Mesenchymal stem cell (in vitro differentiated cells and primary cell): Measurements from ENCODE around the gene IRX4.
"Not testable (repeated sequence)": the region's sequence is repeated elsewhere in the genome, so short reads cannot be mapped to it uniquely, and the experiment has no call there.

Source experiments
- DNase-seq: peaks from one replicate; pipeline ENCODE4 v3.0.0-alpha.2; 2013
- H2AFZ ChIP-seq: one replicate; pipeline ENCODE4 v1.6.1; 2013; ENCODE audit warnings: low read depth, mild to moderate bottlenecking, control low read depth, inconsistent platforms, low read length, moderate library complexity
- H2AK5ac ChIP-seq: 2 replicates; pipeline ENCODE4 v1.6.1; 2013; ENCODE audit warnings: low read length, moderate library complexity, mild to moderate bottlenecking, inconsistent platforms; ENCODE audit not compliant: severe bottlenecking
- H2BK120ac ChIP-seq: one replicate; pipeline ENCODE4 v1.6.1; 2013; ENCODE audit warnings: low read depth, mild to moderate bottlenecking, inconsistent platforms, low read length, moderate library complexity
- H2BK12ac ChIP-seq, 2 experiments: one replicate each; pipeline ENCODE4 v1.6.1; 2013; ENCODE audit warnings: inconsistent platforms in 2 of 2, low read length in 2 of 2, mild to moderate bottlenecking in 2 of 2, moderate library complexity in 2 of 2, control low read depth in 1 of 2
- H2BK15ac ChIP-seq: one replicate; pipeline ENCODE4 v1.6.1; 2013; ENCODE audit warnings: mild to moderate bottlenecking, low read depth, inconsistent platforms; ENCODE audit not compliant: poor library complexity, severe bottlenecking
- H2BK5ac ChIP-seq: 2 replicates; pipeline ENCODE4 v1.6.1; 2013; ENCODE audit warnings: low read depth, mild to moderate bottlenecking, low read length, control low read depth, inconsistent platforms; ENCODE audit not compliant: poor library complexity, severe bottlenecking
- H3K14ac ChIP-seq, 2 experiments: one replicate each; pipeline ENCODE4 v1.6.1; 2013; ENCODE audit warnings: inconsistent platforms in 2 of 2, low read length in 2 of 2, control low read depth in 1 of 2, mild to moderate bottlenecking in 1 of 2, moderate library complexity in 1 of 2
- H3K18ac ChIP-seq, 2 experiments: one replicate each; pipeline ENCODE4 v1.6.1; 2013; ENCODE audit warnings: inconsistent platforms in 2 of 2, low read length in 2 of 2, control low read depth in 1 of 2, low read depth in 1 of 2, mild to moderate bottlenecking in 1 of 2
- H3K23ac ChIP-seq, 2 experiments: one replicate each; pipeline ENCODE4 v1.6.1; 2013; ENCODE audit warnings: inconsistent platforms in 2 of 2, low read length in 2 of 2, mild to moderate bottlenecking in 2 of 2, moderate library complexity in 2 of 2, control low read depth in 1 of 2
- H3K27ac ChIP-seq: 2 replicates; pipeline ENCODE4 v1.5.1; 2013; ENCODE audit warnings: mild to moderate bottlenecking, moderate library complexity, low read length, control low read depth, inconsistent platforms; ENCODE audit not compliant: poor library complexity, severe bottlenecking
- H3K27me3 ChIP-seq, 2 experiments: 2 replicates each; pipeline versions ENCODE4 v1.6.1 to v1.7.0; 2013; ENCODE audit warnings: low read length in 2 of 2, mild to moderate bottlenecking in 2 of 2, moderate library complexity in 2 of 2, control low read depth in 1 of 2, inconsistent platforms in 1 of 2; ENCODE audit not compliant: control insufficient read depth in 1 of 2, insufficient read depth in 1 of 2
- H3K36me3 ChIP-seq, 2 experiments: 2 replicates each; pipeline versions ENCODE4 v1.6.1 to v1.7.0; 2013; ENCODE audit warnings: low read length in 2 of 2, control low read depth in 1 of 2, inconsistent platforms in 1 of 2, low read depth in 1 of 2, mild to moderate bottlenecking in 1 of 2; ENCODE audit not compliant: insufficient read depth in 2 of 2, control insufficient read depth in 1 of 2
- H3K4ac ChIP-seq, 2 experiments: one replicate each; pipeline ENCODE4 v1.6.1; 2013; ENCODE audit warnings: inconsistent platforms in 2 of 2, low read length in 2 of 2, mild to moderate bottlenecking in 2 of 2, moderate library complexity in 2 of 2, control low read depth in 1 of 2, low read depth in 1 of 2
- H3K4me1 ChIP-seq: 2 replicates; pipeline ENCODE4 v1.6.1; 2013; ENCODE audit warnings: low read depth, low read length, control low read depth; ENCODE audit not compliant: control insufficient read depth, insufficient read depth
- H3K4me2 ChIP-seq: 2 replicates; pipeline ENCODE4 v1.6.1; 2013; ENCODE audit warnings: low read length, mild to moderate bottlenecking, inconsistent platforms; ENCODE audit not compliant: poor library complexity, severe bottlenecking
- H3K4me3 ChIP-seq, 2 experiments: 2 replicates each; pipeline versions ENCODE4 v1.5.1 to v1.7.0; 2013; ENCODE audit warnings: low read length in 2 of 2, mild to moderate bottlenecking in 2 of 2, control low read depth in 1 of 2, low read depth in 1 of 2; ENCODE audit not compliant: insufficient read depth in 1 of 2
- H3K79me1 ChIP-seq: replicated peaks from 2 replicates; pipeline ENCODE4 v1.6.1; 2013; ENCODE audit warnings: mild to moderate bottlenecking, control low read depth, low read length, inconsistent platforms; ENCODE audit not compliant: poor library complexity, severe bottlenecking
- H3K9ac ChIP-seq: 2 replicates; pipeline ENCODE4 v1.7.0; 2013; ENCODE audit warnings: mild to moderate bottlenecking, low read length, moderate library complexity
- H3K9me3 ChIP-seq: 2 replicates; pipeline ENCODE4 v1.7.0; 2013; ENCODE audit warnings: mild to moderate bottlenecking, low read length; ENCODE audit not compliant: control insufficient read depth
- H4K8ac ChIP-seq: one replicate; pipeline ENCODE4 v1.6.1; 2013; ENCODE audit warnings: inconsistent platforms, mild to moderate bottlenecking, low read length, moderate library complexity
- H4K91ac ChIP-seq: one replicate; pipeline ENCODE4 v1.6.1; 2013; ENCODE audit warnings: mild to moderate bottlenecking, low read length, inconsistent platforms
- WGBS: methylation state at CpG from one replicate; pipeline ENCODE4 v1.1.7; 2013; ENCODE audit warnings: mixed read lengths; 5-methylcytosine and 5-hydroxymethylcytosine counted together

Gene IRX4

GRCh38 chr5:1873243-1873959 lies 9.3 kb downstream of the IRX4 start:
- H3K9ac ChIP-seq, result no peak overlapping the region
- H3K9me3 ChIP-seq, result no peaks in the 10 kb centered on the region
- no peak overlapping the region for H2AK5ac ChIP-seq
- no peak overlapping the region for H3K14ac ChIP-seq
- H3K27ac ChIP-seq, result no peak overlapping the region
- H2AFZ ChIP-seq, result no peak overlapping the region
- H3K27me3 ChIP-seq, result peaks cover 69 to 77% of the 10 kb centered on the region in 2 experiments
- no peaks in the 10 kb centered on the region for H3K79me1 ChIP-seq
- H4K8ac ChIP-seq, result no peak overlapping the region
- DNase-seq, result no peak
- H3K18ac ChIP-seq, result no peak overlapping the region
- no peak overlapping the region for H3K4me3 ChIP-seq
- H3K4me1 ChIP-seq, result peaks cover 25% of the 10 kb centered on the region
- no peak overlapping the region for H3K23ac ChIP-seq
- H2BK12ac ChIP-seq, result no peak overlapping the region
- no peak overlapping the region for H2BK120ac ChIP-seq
- H2BK5ac ChIP-seq, result no peak overlapping the region
- H3K4me2 ChIP-seq, result no peak overlapping the region
- H4K91ac ChIP-seq, result no peak overlapping the region
- no peaks in the 10 kb centered on the region for H3K36me3 ChIP-seq
- 56% methylated on average over 13 of the region's 13 CpGs for WGBS
- H2BK15ac ChIP-seq, result no peak overlapping the region
- no peak overlapping the region for H3K4ac ChIP-seq

- Histone ChIP-seq H2AK5ac (no peak overlapping the region), H4K8ac (no peak overlapping the region), H3K4me1 (peaks cover 20% of the 10 kb centered on the region), H2BK5ac (no peak overlapping the region), H3K4me2 (no peak overlapping the region), H3K27ac (no peak overlapping the region), H3K14ac (no peak overlapping the region), H3K9me3 (no peaks in the 10 kb centered on the region), H4K91ac (no peak overlapping the region), H3K27me3 (peaks cover 65 to 77% of the 10 kb centered on the region in 2 experiments), H3K4ac (no peak overlapping the region), H2BK15ac (no peak overlapping the region), H2BK120ac (no peak overlapping the region), H3K4me3 (peak overlapping the region in 1 of 2 experiments; percentile 7), H2AFZ (no peak overlapping the region), H3K18ac (no peak overlapping the region), H3K23ac (no peak overlapping the region), H2BK12ac (no peak overlapping the region), H3K9ac (no peak overlapping the region), H3K36me3 (no peaks in the 10 kb centered on the region), H3K79me1 (no peaks in the 10 kb centered on the region)
- DNase-seq, result no peak
- WGBS, result 83% methylated on average over 14 of the region's 14 CpGs
These were observed 11.3 kb downstream of the IRX4 start for GRCh38 chr5:1871441-1871840.

- H3K9ac ChIP-seq, H3K4me3 ChIP-seq, H3K18ac ChIP-seq, H2AK5ac ChIP-seq, H3K36me3 ChIP-seq, H3K4me2 ChIP-seq, DNase-seq, H2BK5ac ChIP-seq, H2BK120ac ChIP-seq, H2BK12ac ChIP-seq, H3K27ac ChIP-seq, H3K4ac ChIP-seq, H2BK15ac ChIP-seq, H2AFZ ChIP-seq, H3K14ac ChIP-seq, H3K23ac ChIP-seq, H4K8ac ChIP-seq, H3K9me3 ChIP-seq, H3K79me1 ChIP-seq: not testable (repeated sequence)
- Histone ChIP-seq H3K4me1 (peaks cover 14% of the 10 kb centered on the region), H3K27me3 (peaks cover 64 to 77% of the 10 kb centered on the region in 2 experiments), H4K91ac (peak overlapping the region; percentile 55)
- 95% methylated on average over 18 of the region's 21 CpGs for WGBS
These were observed 12.1 kb downstream of the IRX4 start for GRCh38 chr5:1870435-1871272.

- H2AK5ac ChIP-seq, result no peak overlapping the region
- H3K4me1 ChIP-seq, result peaks cover 5% of the 10 kb centered on the region
- no peak overlapping the region for H3K27ac ChIP-seq
- peaks cover 64 to 78% of the 10 kb centered on the region in 2 experiments for H3K27me3 ChIP-seq
- no peak for DNase-seq
- H2BK5ac ChIP-seq, result no peak overlapping the region
- no peak overlapping the region for H3K14ac ChIP-seq
- H4K91ac ChIP-seq, result no peak overlapping the region
- no peaks in the 10 kb centered on the region for H3K79me1 ChIP-seq
- H2BK12ac ChIP-seq, result no peak overlapping the region
- H3K4me2 ChIP-seq, result no peak overlapping the region
- no peak overlapping the region for H2BK15ac ChIP-seq
- 87% methylated on average over 19 of the region's 19 CpGs for WGBS
- no peak overlapping the region for H3K9ac ChIP-seq
- no peak overlapping the region for H3K23ac ChIP-seq
- no peaks in the 10 kb centered on the region for H3K9me3 ChIP-seq
- peak overlapping the region; percentile 14 for H4K8ac ChIP-seq
- no peak overlapping the region for H2BK120ac ChIP-seq
- no peak overlapping the region for H3K18ac ChIP-seq
- no peaks in the 10 kb centered on the region for H3K36me3 ChIP-seq
- no peak overlapping the region for H2AFZ ChIP-seq
- no peak overlapping the region for H3K4ac ChIP-seq
- no peak overlapping the region for H3K4me3 ChIP-seq
These were observed 13.7 kb downstream of the IRX4 start for GRCh38 chr5:1868886-1869475.
